Measurements from ENCODE around the gene DLL4. TPM values are rescaled to one million over a fixed set of nuclear protein-coding genes. Genes with fewer than 3 reads are reported as not detected.
A peak's percentile ranks its signal among the peaks of the same experiment; 100 is the strongest.

Gene DLL4
- polyA plus RNA-seq, 4 donors, result 0.81 to 14.4 (median 7.3) TPM

DNA sequence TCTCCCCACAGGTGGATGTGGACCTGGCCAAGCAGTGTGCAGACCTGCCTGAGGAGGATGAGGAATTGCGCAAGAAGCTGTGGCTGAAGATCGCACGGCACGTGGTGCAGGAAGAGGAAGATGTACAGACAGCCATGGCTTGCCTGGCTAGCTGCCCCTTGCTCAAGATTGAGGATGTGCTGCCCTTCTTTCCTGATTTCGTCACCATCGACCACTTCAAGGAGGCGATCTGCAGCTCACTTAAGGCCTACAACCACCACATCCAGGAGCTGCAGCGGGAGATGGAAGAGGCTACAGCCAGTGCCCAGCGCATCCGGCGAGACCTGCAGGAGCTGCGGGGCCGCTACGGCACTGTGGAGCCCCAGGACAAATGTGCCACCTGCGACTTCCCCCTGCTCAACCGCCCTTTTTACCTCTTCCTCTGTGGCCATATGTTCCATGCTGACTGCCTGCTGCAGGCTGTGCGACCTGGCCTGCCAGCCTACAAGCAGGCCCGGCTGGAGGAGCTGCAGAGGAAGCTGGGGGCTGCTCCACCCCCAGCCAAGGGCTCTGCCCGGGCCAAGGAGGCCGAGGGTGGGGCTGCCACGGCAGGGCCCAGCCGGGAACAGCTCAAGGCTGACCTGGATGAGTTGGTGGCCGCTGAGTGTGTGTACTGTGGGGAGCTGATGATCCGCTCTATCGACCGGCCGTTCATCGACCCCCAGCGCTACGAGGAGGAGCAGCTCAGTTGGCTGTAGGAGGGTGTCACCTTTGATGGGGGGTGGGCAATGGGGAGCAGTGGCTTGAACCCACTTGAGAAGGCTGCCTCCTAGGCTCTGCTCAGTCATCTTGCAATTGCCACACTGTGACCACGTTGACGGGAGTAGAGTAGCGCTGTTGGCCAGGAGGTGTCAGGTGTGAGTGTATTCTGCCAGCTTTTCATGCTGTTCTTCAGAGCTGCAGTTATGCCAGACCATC, 26.3 kb upstream of the DLL4 start:
- DNase-seq (no peak), FAIRE-seq (no peak)
- peaks cover 4 to 71% (median 12%) of the 10 kb centered on the region in 3 donors for H3K36me3 ChIP-seq (ENCODE audit: control insufficient read depth in 3 of 3, insufficient read depth in 2 of 3, low read depth in 1 of 3, low read length in 3 of 3)
- no peaks in the 10 kb centered on the region for H3K27me3 ChIP-seq (ENCODE audit: control insufficient read depth in 3 of 3, insufficient read depth in 3 of 3, low read length in 3 of 3)
- H3K4me1 ChIP-seq (ENCODE audit: control insufficient read depth in 3 of 3, insufficient read depth in 2 of 3, low read depth in 1 of 3, low read length in 2 of 3), result peaks cover 0 to 24% (median 0%) of the 10 kb centered on the region in 3 donors
- H3K27ac ChIP-seq (ENCODE audit: low read depth in 1 of 3, low read length in 2 of 3), result no peak overlapping the region
- no peak overlapping the region for H3K4me3 ChIP-seq (ENCODE audit: low read depth in 1 of 3, low read length in 3 of 3)
- 74 to 84% (median 74%) methylated on average over 30 to 33 of the region's 33 CpGs for WGBS, 3 donors
- no peaks in the 10 kb centered on the region for H3K9me3 ChIP-seq (ENCODE audit: control insufficient read depth in 2 of 2, insufficient read depth in 1 of 2, low read depth in 1 of 2, low read length in 1 of 2)

DNA sequence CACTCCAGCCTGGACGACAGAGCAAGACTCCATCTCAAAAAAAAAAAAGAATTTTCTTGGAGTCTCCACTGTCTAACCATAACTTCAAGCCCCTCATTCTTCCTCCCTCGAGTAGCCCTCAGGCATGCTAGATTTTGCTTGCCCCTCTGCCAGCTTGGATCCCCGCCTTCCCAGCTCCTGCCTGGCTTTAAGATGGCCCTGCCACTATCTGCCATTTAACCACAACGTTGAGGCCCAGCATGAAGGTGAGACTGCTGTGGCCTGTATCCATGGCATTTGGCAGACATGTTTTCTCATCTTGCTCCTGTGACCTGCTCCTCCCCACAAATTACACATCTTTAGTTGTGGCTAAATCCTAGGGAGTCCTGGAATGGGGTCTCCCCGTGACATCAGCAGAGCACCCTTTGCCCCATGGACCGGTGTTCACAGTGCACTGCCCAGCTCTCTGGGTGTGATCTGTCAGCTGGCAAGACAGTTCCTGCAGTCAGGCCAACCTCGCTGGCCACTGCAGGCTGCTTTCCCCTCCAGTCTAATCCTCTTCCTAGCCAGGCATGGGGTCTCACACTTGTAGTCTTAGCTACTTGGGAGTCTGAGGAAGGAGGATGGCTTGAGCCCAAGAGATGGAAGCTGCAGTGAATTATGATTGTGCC, 24.5 kb upstream of the DLL4 start:
- H3K9me3 ChIP-seq (ENCODE audit: control insufficient read depth in 2 of 2, insufficient read depth in 1 of 2, low read depth in 1 of 2, low read length in 1 of 2), result no peaks in the 10 kb centered on the region
- H3K27me3 ChIP-seq (ENCODE audit: control insufficient read depth in 3 of 3, insufficient read depth in 3 of 3, low read length in 3 of 3), result no peaks in the 10 kb centered on the region
- peaks cover 2 to 54% (median 7%) of the 10 kb centered on the region in 3 donors for H3K36me3 ChIP-seq (ENCODE audit: control insufficient read depth in 3 of 3, insufficient read depth in 2 of 3, low read depth in 1 of 3, low read length in 3 of 3)
- peak overlapping the region in 2 of 3 donors; percentile 45 to 57 for H3K27ac ChIP-seq (ENCODE audit: low read depth in 1 of 3, low read length in 2 of 3)
- DNase-seq (peak in 1 of 2 donors; percentile 54), FAIRE-seq (no peak)
- 44 to 68% (median 58%) methylated on average over 7 of the region's 7 CpGs for WGBS, 3 donors
- H3K4me1 ChIP-seq (ENCODE audit: control insufficient read depth in 3 of 3, insufficient read depth in 2 of 3, low read depth in 1 of 3, low read length in 2 of 3), result peaks cover 0 to 37% (median 2%) of the 10 kb centered on the region in 3 donors
- no peak overlapping the region for H3K4me3 ChIP-seq (ENCODE audit: low read depth in 1 of 3, low read length in 3 of 3)

DNA sequence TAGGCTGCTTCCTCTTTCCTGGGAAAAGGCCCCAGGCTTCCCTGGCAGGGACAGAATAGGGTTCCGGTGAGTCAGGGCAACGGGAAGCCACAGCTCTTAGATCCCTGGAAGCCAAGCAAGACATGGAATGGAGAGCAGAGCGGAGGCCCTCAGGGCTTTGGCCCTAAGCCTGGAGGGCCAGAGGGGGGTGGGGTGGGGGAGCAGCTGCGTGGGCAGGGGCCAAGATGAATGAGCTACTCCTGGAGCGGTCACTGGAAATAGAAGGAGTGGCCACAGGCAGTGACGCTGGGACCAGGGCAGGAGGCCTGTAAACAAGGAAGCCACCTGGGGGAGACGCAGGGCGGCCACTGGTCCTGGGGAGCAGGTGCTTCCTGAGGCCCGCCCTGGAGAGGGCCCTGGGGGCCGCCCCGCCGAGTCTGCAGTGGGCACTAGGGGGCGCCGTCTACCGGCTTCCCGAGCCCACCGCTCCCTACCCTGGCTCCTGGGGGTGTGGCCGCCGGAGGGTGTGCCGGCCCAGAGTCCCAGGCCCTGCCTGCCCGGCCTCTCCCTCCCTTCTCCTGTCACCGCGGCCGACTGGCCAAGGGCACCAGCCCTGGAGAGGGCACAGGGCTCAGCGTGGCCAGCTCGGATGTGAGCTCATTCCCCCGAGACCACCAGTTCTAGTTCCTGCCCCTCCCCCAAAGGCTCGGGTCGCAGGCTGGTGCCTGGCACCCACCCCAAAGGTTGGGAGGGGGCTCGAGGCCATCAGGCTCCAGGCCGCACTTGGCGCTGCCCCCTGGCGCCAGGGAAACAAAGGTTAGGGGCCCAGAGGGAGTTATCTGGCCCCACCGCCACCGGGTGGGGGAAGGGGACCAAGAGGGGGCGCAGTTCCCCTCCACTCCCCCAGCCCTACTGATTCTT, 22.8 kb upstream of the DLL4 start:
- Histone ChIP-seq H3K9me3 (ENCODE audit: control insufficient read depth in 2 of 2, insufficient read depth in 1 of 2, low read depth in 1 of 2, low read length in 1 of 2) (no peaks in the 10 kb centered on the region), H3K4me1 (ENCODE audit: control insufficient read depth in 3 of 3, insufficient read depth in 2 of 3, low read depth in 1 of 3, low read length in 2 of 3) (peaks cover 0 to 54% (median 6%) of the 10 kb centered on the region in 3 donors), H3K4me3 (ENCODE audit: low read depth in 1 of 3, low read length in 3 of 3) (peak overlapping the region; percentile 16 to 49 (median 47)), H3K27me3 (ENCODE audit: control insufficient read depth in 3 of 3, insufficient read depth in 3 of 3, low read length in 3 of 3) (no peaks in the 10 kb centered on the region), H3K36me3 (ENCODE audit: control insufficient read depth in 3 of 3, insufficient read depth in 2 of 3, low read depth in 1 of 3, low read length in 3 of 3) (peaks cover 0 to 37% (median 2%) of the 10 kb centered on the region in 3 donors), H3K27ac (ENCODE audit: low read depth in 1 of 3, low read length in 2 of 3) (peak overlapping the region; percentile 96 to 99 (median 96))
- no peak for FAIRE-seq
- peak; percentile 92 to 96 for DNase-seq
- 2 to 3% (median 3%) methylated on average over 22 to 36 of the region's 36 CpGs for WGBS, 3 donors

DNA sequence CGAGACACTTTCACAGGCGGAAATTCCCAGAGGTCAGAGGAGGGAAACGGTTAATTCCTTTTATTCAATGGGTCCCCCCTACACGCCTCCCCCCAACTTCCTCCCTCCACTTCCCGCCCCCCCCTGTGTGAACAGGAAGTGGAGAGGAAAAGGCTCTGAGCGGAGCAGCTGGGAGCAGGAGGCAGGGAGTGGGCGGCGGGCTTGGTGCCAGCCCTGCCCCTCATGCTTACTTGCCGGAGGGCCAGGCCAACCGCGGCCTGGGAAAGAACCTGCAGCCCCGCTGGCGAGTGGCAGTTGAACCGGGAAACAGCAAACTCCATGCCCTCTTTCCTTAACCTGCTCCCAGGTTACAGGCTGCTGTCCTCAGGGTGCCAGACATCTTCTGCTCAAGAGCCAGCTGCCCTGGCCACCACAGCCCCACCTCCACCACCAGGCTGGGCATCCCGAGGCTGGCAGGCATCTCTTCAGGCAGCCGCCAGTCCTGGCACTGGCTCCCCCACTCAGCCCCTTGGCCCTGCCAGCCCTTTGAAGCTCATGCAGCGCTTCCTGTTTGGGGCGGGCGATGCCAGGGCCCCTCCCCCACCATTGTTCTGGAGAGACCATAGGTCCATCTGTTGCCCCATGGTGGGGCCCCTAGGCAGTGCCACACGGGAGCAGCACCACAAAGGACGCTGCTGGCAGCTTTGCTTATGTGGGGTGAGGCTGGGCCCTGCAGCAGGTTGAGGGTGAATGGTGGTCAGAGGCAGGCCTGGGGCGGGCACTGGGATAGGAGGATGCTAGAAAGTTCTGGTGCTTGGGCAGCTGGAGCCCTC, 21.9 kb upstream of the DLL4 start:
- Histone ChIP-seq H3K4me3 (ENCODE audit: low read depth in 1 of 3, low read length in 3 of 3) (peak overlapping the region; percentile 16 to 49 (median 47)), H3K9me3 (ENCODE audit: control insufficient read depth in 2 of 2, insufficient read depth in 1 of 2, low read depth in 1 of 2, low read length in 1 of 2) (no peaks in the 10 kb centered on the region), H3K4me1 (ENCODE audit: control insufficient read depth in 3 of 3, insufficient read depth in 2 of 3, low read depth in 1 of 3, low read length in 2 of 3) (peaks cover 0 to 54% (median 6%) of the 10 kb centered on the region in 3 donors), H3K27me3 (ENCODE audit: control insufficient read depth in 3 of 3, insufficient read depth in 3 of 3, low read length in 3 of 3) (no peaks in the 10 kb centered on the region), H3K27ac (ENCODE audit: low read depth in 1 of 3, low read length in 2 of 3) (peak overlapping the region; percentile 96 to 99 (median 96)), H3K36me3 (ENCODE audit: control insufficient read depth in 3 of 3, insufficient read depth in 2 of 3, low read depth in 1 of 3, low read length in 3 of 3) (peaks cover 0 to 31% (median 2%) of the 10 kb centered on the region in 3 donors)
- 4 to 13% (median 11%) methylated on average over 21 to 22 of the region's 22 CpGs for WGBS, 3 donors
- FAIRE-seq (no peak), DNase-seq (peak; percentile 57 to 75)

DNA sequence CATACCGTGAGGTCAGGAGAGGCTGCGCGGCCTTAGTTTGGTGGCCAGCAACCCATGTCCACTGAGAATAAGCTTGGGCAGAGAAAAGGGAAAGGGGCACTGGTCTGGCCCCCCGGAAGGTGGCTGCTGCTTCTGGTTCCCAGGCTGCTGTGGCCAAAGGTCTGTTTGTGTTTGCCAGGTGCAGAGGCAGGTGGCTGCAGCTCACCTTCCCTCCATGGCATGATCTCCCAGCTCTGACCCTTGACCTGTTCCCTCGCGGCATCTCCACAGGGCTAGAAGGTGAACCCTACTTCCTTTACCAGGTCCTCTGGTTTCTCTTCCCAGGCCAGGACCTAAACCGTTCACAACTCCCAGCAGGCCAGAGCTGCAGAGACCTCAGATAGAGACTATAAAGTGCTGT, 21.0 kb upstream of the DLL4 start:
- peaks cover 0 to 54% (median 6%) of the 10 kb centered on the region in 3 donors for H3K4me1 ChIP-seq (ENCODE audit: control insufficient read depth in 3 of 3, insufficient read depth in 2 of 3, low read depth in 1 of 3, low read length in 2 of 3)
- WGBS, 3 donors, result 19 to 63% (median 50%) methylated on average over 7 of the region's 7 CpGs
- no peaks in the 10 kb centered on the region for H3K9me3 ChIP-seq (ENCODE audit: control insufficient read depth in 2 of 2, insufficient read depth in 1 of 2, low read depth in 1 of 2, low read length in 1 of 2)
- FAIRE-seq, result no peak
- H3K27ac ChIP-seq (ENCODE audit: low read depth in 1 of 3, low read length in 2 of 3), result peak overlapping the region; percentile 96 to 99 (median 96)
- DNase-seq, result peak; percentile 55 to 75
- H3K4me3 ChIP-seq (ENCODE audit: low read depth in 1 of 3, low read length in 3 of 3), result no peak overlapping the region
- peaks cover 0 to 25% (median 0%) of the 10 kb centered on the region in 3 donors for H3K36me3 ChIP-seq (ENCODE audit: control insufficient read depth in 3 of 3, insufficient read depth in 2 of 3, low read depth in 1 of 3, low read length in 3 of 3)
- H3K27me3 ChIP-seq (ENCODE audit: control insufficient read depth in 3 of 3, insufficient read depth in 3 of 3, low read length in 3 of 3), result no peaks in the 10 kb centered on the region

DNA sequence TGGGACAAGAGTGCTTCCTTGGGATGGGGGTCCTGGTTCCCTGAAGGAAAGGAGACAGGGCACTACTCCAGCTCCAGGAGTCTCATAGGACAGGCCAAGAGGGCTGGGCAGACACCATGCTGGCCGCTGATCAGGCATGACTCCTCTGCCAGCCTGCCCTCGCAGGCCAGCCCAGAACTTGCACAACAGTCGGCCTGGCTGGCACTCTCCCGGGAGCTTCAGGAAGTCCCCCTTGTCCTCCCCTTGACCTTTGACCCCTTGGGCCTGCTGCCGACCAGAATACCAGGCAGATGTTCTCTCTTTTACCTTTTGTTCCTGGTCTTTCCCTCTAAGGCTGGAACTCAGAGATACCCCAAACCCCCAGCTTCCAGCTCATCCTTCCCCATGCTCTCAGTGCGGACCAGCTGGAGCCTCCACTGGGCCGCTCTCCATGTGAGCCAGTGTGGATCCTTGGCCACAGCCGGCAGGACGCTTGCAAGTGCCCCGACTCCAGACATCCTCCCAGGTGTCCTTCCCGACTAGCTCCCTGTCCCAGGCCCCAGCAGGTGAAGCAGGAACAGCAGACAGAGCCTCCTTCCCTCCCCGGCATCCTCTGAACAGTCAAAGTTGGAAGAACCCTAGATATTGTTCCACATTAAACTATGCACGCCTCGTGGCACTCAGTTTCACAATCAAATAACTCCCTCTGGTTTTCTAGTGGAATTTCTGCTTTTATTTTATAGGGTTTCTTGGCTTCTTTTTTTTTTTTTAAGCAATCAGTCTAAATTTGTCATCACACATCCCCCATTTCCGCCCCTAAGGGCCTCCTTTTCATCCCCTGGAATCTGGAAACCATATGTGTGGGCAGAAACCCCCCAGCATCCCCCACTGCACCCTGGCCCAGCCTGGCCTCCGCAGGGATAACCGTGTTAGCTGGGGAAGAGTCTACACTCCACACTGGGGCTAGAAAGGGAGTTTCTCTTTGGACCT, 19.2 kb upstream of the DLL4 start:
- H3K36me3 ChIP-seq (ENCODE audit: control insufficient read depth in 3 of 3, insufficient read depth in 2 of 3, low read depth in 1 of 3, low read length in 3 of 3), result peaks cover 0 to 8% (median 0%) of the 10 kb centered on the region in 3 donors
- peak overlapping the region in 1 of 3 donors; percentile 21 for H3K27ac ChIP-seq (ENCODE audit: low read depth in 1 of 3, low read length in 2 of 3)
- H3K4me1 ChIP-seq (ENCODE audit: control insufficient read depth in 3 of 3, insufficient read depth in 2 of 3, low read depth in 1 of 3, low read length in 2 of 3), result peaks cover 0 to 54% (median 6%) of the 10 kb centered on the region in 3 donors
- H3K4me3 ChIP-seq (ENCODE audit: low read depth in 1 of 3, low read length in 3 of 3), result no peak overlapping the region
- no peaks in the 10 kb centered on the region for H3K9me3 ChIP-seq (ENCODE audit: control insufficient read depth in 2 of 2, insufficient read depth in 1 of 2, low read depth in 1 of 2, low read length in 1 of 2)
- FAIRE-seq (no peak), DNase-seq (no peak)
- 53 to 67% (median 61%) methylated on average over 17 of the region's 17 CpGs for WGBS, 3 donors
- no peaks in the 10 kb centered on the region for H3K27me3 ChIP-seq (ENCODE audit: control insufficient read depth in 3 of 3, insufficient read depth in 3 of 3, low read length in 3 of 3)

DNA sequence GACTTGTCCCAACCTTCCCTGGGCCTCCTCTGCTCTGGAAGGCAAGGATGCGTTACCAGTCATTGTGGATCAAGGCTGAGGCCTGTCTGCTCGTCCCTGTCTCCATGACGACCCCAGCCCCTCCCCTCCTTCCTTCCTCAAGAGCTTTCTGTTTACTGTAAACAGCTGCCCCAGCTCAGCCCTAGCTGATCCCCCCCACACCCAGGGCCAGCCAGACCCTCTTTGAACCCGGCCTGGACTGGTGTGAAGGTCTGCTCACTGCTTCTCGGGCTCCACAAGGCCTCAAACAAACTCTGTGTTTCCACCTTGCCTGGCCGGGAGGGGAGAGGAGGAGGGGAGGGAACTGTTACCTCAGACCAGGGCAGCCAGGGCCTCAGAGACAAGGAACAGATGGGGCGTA, 18.0 kb upstream of the DLL4 start:
- Histone ChIP-seq H3K4me3 (ENCODE audit: low read depth in 1 of 3, low read length in 3 of 3) (no peak overlapping the region), H3K9me3 (ENCODE audit: control insufficient read depth in 2 of 2, insufficient read depth in 1 of 2, low read depth in 1 of 2, low read length in 1 of 2) (no peaks in the 10 kb centered on the region), H3K27ac (ENCODE audit: low read depth in 1 of 3, low read length in 2 of 3) (peak overlapping the region in 1 of 3 donors; percentile 35), H3K36me3 (ENCODE audit: control insufficient read depth in 3 of 3, insufficient read depth in 2 of 3, low read depth in 1 of 3, low read length in 3 of 3) (peaks cover 0 to 3% (median 0%) of the 10 kb centered on the region in 3 donors), H3K27me3 (ENCODE audit: control insufficient read depth in 3 of 3, insufficient read depth in 3 of 3, low read length in 3 of 3) (no peaks in the 10 kb centered on the region), H3K4me1 (ENCODE audit: control insufficient read depth in 3 of 3, insufficient read depth in 2 of 3, low read depth in 1 of 3, low read length in 2 of 3) (peaks cover 0 to 52% (median 6%) of the 10 kb centered on the region in 3 donors)
- 62 to 71% (median 70%) methylated on average over 7 of the region's 7 CpGs for WGBS, 3 donors
- no peak for FAIRE-seq
- DNase-seq, result peak in 1 of 2 donors; percentile 38
